ENCODE results near the gene RAMP1.

GRCh38 chr2:237924164-237924534, 64.7 kb downstream of the RAMP1 start:
- TF ChIP-seq CTCF (IDR thresholded peaks at IDR 0.05; ENCODE audit: insufficient read depth, low read length) (no peak), GABPA (IDR thresholded peaks at IDR 0.05; ENCODE audit: low read depth) (no peak), POLR2AphosphoS5 (IDR thresholded peaks at IDR 0.05; ENCODE audit: low read depth) (no peak)

All from HL-60 (cell line).